ENCODE measurements around the gene REPS1. TPM values are rescaled to one million over a fixed set of nuclear protein-coding genes. Genes with fewer than 3 reads are reported as not detected.

Gene REPS1
- total RNA-seq, 2 donors from 2014 or later: 36.1 to 37.3 TPM

- no peak for DNase-seq
- H3K27ac ChIP-seq: no peak overlapping the region
- intact Hi-C loops (cut with DNase I): no loop called here
- no peak overlapping the region for H3K9ac ChIP-seq (ENCODE audit: low read depth in 2 of 2, low read length in 2 of 2)
- H3K4me3 ChIP-seq: no peak overlapping the region
- TF ChIP-seq CTCF (IDR thresholded peaks at IDR 0.05): no peak
- no peaks in the 10 kb centered on the region for H3K27me3 ChIP-seq
- no peaks in the 10 kb centered on the region for H3K4me1 ChIP-seq
- no peaks in the 10 kb centered on the region for H3K36me3 ChIP-seq
- H3K9me3 ChIP-seq: no peaks in the 10 kb centered on the region
Measured at GRCh38 chr6:138925806-138926205, 62.2 kb downstream of the REPS1 start.

- DNase-seq: no peak
- Histone ChIP-seq H3K4me1 (no peaks in the 10 kb centered on the region), H3K4me3 (no peak overlapping the region), H3K27ac (no peak overlapping the region), H3K9ac (ENCODE audit: low read depth in 2 of 2, low read length in 2 of 2) (no peak overlapping the region), H3K9me3 (no peaks in the 10 kb centered on the region), H3K27me3 (no peaks in the 10 kb centered on the region), H3K36me3 (no peaks in the 10 kb centered on the region)
- intact Hi-C loops (cut with DNase I): no loop called here
- no peak for TF ChIP-seq CTCF (IDR thresholded peaks at IDR 0.05)
Measured at GRCh38 chr6:138923561-138923960, 64.5 kb downstream of the REPS1 start.

GRCh38 chr6:138920906-138921305, 67.1 kb downstream of the REPS1 start:
- DNase-seq: no peak
- no peaks in the 10 kb centered on the region for H3K4me1 ChIP-seq
- no peak overlapping the region for H3K4me3 ChIP-seq
- no peak overlapping the region for H3K27ac ChIP-seq
- H3K36me3 ChIP-seq: no peaks in the 10 kb centered on the region
- H3K9ac ChIP-seq (ENCODE audit: low read depth in 2 of 2, low read length in 2 of 2): no peak overlapping the region
- intact Hi-C loops (cut with DNase I): no loop called here
- TF ChIP-seq CTCF (IDR thresholded peaks at IDR 0.05): no peak
- no peaks in the 10 kb centered on the region for H3K27me3 ChIP-seq
- H3K9me3 ChIP-seq: no peaks in the 10 kb centered on the region

GRCh38 chr6:138914701-138915100, 73.4 kb downstream of the REPS1 start:
- intact Hi-C loops (cut with DNase I): no loop called here
- H3K9ac ChIP-seq (ENCODE audit: low read depth in 2 of 2, low read length in 2 of 2): no peak overlapping the region
- H3K4me3 ChIP-seq: no peak overlapping the region
- no peaks in the 10 kb centered on the region for H3K27me3 ChIP-seq
- no peaks in the 10 kb centered on the region for H3K9me3 ChIP-seq
- no peak for TF ChIP-seq CTCF (IDR thresholded peaks at IDR 0.05)
- H3K27ac ChIP-seq: no peak overlapping the region
- H3K36me3 ChIP-seq: no peaks in the 10 kb centered on the region
- no peak for DNase-seq
- no peaks in the 10 kb centered on the region for H3K4me1 ChIP-seq

- no peak for TF ChIP-seq CTCF (IDR thresholded peaks at IDR 0.05)
- H3K27ac ChIP-seq: no peak overlapping the region
- H3K36me3 ChIP-seq: no peaks in the 10 kb centered on the region
Measured at GRCh38 chr6:138912308-138912707, 75.7 kb downstream of the REPS1 start.

GRCh38 chr6:138909975-138910374, 78.1 kb downstream of the REPS1 start:
- Histone ChIP-seq H3K9ac (ENCODE audit: low read depth in 2 of 2, low read length in 2 of 2) (no peak overlapping the region), H3K27me3 (no peaks in the 10 kb centered on the region), H3K27ac (no peak overlapping the region), H3K4me3 (no peak overlapping the region), H3K36me3 (no peaks in the 10 kb centered on the region), H3K4me1 (no peaks in the 10 kb centered on the region), H3K9me3 (no peaks in the 10 kb centered on the region)
- TF ChIP-seq CTCF (IDR thresholded peaks at IDR 0.05): no peak
- DNase-seq: no peak
- intact Hi-C loops (cut with DNase I): no loop called here

More at GRCh38 chr6:138912308-138912707, 75.7 kb downstream of the REPS1 start:
- intact Hi-C loops (cut with DNase I): no loop called here
- H3K9me3 ChIP-seq: no peaks in the 10 kb centered on the region
- H3K27me3 ChIP-seq: no peaks in the 10 kb centered on the region
- H3K9ac ChIP-seq (ENCODE audit: low read depth in 2 of 2, low read length in 2 of 2): no peak overlapping the region
- no peak overlapping the region for H3K4me3 ChIP-seq
- no peak for DNase-seq
- no peaks in the 10 kb centered on the region for H3K4me1 ChIP-seq
